Activated CD4-positive, alpha-beta T cell treated with anti-CD3 and anti-CD28 coated beads, Interleukin-2, amount 50 U/mL, for 48 hours (primary cell): ENCODE measurements around the gene CTNNA3.

Source experiments
- DNase-seq, 2 experiments: peaks; one replicate each; pipeline ENCODE4 v3.0.0-alpha.2; 2020

CTNNA3 gene

DNA sequence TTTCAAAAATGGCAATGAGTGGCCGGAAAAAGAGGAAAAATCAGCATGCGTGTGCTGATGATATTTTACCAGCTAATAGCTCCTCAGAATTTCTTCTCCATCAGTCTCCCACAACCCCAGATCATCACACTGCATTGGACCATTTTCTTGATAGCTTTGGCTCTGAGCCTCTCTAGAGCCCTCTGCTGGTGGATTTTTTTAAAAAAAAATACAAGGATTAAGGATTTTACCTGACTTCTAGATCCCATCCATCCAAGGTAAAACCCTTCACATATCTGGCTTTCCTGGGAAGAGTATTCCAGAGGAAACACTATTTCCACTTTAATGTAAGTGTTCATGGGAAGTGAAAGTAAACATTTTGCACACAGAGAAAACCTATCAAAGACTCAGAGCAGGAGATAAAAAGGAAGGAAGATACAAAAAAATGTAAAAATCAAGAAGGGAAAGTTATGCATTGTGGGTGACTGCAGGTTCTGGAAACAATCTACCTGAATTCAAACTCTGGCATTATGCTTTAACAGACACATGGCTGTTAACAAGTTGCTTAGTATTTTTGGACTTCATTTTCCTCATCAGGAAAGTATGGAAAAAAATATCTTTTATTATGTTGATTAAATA is 389.3 kb downstream of the CTNNA3 start:
- no peak for DNase-seq

DNA sequence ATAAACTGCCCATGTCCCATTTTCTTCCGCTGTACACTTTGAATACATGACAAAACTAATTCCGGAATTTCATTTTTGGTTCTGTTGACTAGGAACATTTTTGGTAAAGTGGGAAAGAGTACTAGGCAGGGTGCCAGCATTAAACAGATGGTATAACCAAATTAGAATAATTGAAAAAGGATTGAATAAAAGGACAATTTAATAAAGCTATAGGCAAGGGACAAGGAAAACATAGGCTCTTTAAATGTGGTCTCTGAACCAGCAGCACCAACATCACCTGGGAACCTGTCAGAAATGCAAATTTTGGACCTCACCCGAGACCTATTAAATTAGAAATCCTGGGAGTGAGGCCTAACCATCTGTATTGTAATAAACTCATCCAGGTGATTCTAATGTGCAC is 393.3 kb downstream of the CTNNA3 start:
- no peak for DNase-seq

DNA sequence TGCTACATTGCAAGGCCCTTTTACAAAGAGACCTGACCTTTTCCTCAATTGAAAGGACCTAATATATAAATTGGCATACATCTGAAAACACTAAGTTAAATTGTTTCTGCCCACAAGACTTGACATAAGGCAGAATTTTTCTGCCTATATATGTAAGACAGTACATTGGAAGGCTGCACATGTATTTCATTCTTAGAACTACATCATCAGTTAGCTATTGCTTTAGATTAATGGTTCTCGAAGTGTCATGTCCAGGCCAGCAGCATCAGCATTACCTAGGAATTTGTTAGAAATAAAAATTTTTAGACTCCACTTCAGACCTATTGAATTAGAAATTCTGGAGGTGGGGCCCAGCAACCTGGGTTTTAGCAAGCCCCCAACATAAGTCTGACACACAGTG is 396.2 kb downstream of the CTNNA3 start:
- DNase-seq = no peak

GRCh38 chr10:67297637-67298181 is 398.3 kb downstream of the CTNNA3 start:
- no peak for DNase-seq

DNA sequence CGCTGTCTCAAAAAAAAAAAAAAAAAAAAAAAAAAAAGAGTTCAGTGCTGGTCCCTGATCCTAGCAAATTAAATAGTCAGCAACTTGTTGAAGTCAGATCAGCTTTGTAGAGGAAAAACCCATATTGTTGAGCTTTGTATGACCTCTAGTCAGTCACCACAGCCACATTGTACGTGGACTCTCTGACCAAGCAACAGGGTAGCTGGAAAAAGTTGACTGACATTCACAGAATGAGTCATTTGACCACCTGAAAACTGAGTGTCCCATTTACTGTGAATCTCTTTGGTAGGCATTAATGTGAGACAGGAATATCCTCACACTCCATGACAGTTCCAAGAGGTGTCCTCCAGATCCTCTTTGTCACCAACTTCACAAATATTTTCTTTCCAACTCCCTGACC is 399.1 kb downstream of the CTNNA3 start:
- DNase-seq = no peak

DNA sequence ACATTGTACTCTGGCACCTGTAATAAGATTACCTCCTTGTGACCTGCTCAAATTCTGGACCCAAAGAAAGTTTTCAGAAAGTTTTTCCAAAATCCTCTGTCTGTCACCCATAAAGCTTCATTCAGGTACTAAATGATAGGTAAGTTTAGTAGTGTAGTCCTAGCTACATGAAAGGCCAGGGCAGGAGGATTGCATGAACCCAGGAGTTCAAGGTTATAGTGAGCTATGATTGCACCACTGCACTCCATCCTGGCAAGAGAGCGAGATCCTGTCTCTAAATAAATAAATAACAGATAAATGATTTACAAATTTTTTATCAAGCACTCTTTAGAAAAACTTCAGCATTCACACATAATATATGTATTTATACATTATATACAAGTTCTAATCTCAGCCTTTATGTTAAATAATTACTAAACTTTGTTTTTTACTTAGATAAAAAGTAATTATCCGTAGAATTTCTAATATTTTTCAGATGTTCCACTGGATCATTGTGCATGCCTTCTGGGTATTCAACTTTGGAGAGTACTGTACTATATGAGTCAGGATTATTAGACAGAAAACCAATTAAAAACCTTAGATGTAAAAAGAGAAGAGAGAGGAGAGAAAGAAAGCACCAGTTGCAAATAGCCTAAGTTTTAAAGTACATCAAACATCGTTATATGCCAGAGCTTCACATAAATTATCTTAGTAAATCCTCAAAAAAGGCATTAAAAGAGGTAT is 407.1 kb downstream of the CTNNA3 start:
- DNase-seq = no peak

GRCh38 chr10:67284589-67284988 is 411.4 kb downstream of the CTNNA3 start:
- no peak for DNase-seq

GRCh38 chr10:67282871-67283270 is 413.1 kb downstream of the CTNNA3 start:
- no peak for DNase-seq

- no peak for DNase-seq
These were observed 415.6 kb downstream of the CTNNA3 start for GRCh38 chr10:67280405-67280804.

DNA sequence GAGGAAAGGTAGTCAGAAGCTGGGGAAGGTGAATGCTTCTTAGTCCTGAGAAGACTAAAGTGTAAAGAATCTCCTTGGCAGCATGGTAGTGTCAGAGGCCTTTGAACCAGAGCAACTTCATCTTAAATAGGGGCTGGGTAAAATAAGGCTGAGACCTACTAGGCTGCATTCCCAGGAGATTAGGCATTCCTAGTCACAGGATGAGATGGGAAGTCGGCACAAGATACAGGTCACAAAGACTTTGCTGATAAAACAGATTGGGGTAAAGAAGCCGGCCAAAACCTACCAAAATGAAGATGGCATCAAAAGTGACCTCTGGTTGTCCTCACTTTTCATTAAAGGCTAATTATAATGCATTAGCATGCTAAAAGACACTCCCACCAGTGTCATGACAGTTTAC is 418.6 kb downstream of the CTNNA3 start:
- DNase-seq = no peak

DNA sequence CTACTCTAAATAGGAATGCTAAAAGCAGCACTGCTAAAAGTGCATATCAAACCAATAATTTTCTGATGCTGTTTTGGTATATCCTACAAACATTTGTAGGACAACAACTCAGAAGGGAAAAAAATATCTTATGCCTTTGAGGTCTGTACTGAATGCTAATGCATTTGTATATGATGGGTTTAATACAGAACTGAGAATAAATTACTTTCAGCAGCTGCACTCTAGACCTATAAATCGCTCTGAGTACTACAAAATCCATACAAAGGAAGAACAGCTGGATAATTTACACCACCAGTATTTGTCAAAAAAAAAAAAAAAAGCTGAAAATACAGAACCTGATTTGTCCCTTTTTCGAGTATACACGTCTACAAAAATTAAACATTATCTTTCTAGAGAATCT is 426.2 kb downstream of the CTNNA3 start:
- no peak for DNase-seq

- no peak for DNase-seq
These were observed 427.8 kb downstream of the CTNNA3 start for GRCh38 chr10:67268146-67268545.

- no peak for DNase-seq
These were observed 433.3 kb downstream of the CTNNA3 start for GRCh38 chr10:67262675-67263074.

DNA sequence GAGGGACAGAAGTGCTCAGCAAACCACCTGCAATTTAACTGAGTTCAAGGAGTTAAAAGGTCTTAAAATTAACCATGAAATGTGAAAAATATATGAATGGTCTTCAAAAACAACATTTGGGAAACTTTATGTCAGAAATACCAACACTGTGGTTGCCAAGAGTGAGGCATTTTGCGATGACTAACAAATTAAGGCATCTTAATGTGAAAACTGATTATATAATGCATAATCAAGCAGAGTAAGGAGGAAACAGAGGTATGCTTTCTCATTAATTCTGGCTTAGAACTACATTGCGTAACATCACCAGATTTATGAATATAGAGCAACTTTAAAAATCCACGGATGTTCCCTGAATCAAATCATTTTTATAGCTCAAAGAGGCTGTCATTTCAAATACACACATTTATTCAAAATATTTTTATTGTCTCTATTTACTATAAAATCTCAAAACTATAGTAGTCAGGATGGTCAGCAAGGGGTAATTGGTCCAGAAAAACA is 434.6 kb downstream of the CTNNA3 start:
- DNase-seq = no peak

GRCh38 chr10:67259319-67259929 is 436.6 kb downstream of the CTNNA3 start:
- no peak for DNase-seq

DNA sequence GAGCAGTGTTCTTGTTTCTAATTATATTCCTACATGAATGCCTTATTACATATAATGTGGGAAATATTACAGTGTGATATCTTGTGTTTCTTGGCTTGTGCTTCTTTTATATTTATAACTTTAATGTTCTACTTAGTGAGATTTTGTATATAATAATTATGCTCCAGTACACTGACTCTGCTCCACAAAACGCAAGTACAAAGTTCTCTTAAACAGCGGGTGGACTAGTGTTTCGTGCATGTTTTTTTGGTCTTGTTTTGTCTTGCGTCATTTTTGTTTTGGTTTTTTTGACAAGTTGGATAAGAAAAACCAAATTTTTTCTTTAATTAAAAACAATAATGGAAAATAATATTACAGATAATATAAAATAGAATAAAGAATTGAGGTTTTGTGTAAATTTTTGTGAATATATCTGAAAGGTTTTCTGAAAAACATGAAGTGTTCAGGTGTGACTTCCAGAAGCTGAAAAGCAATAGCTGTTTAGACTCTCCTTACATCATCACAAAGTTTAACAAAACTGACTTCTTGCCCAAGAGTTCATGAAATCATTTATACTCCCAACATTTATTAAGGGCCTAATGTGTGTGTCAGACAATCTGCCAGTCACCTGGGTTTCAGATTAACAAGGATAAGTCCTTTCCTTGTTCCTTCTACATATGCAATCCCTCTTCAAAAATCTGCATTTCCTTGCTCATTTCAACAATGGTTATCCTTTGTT is 438.4 kb downstream of the CTNNA3 start:
- no peak for DNase-seq

DNA sequence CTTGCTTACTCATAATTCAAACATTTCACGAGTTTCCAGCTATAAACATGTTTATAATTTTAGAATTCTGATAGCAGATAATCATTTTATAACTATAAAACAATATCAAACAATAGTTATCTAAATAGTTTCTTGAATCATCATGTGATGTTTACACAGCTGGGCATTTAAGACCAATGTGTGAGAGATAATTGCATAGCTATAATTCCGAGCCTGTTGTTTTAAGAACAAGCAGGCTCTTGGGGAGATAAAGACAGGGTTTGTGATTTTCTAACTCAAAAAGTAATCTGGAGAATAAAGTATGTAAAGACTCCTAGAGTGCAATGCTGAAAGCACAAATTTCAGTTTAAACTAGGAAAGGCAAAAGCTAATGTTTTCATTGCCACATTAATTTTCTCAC is 439.0 kb downstream of the CTNNA3 start:
- no peak for DNase-seq

- no peak for DNase-seq
These were observed 445.3 kb downstream of the CTNNA3 start for GRCh38 chr10:67250686-67251085.

DNA sequence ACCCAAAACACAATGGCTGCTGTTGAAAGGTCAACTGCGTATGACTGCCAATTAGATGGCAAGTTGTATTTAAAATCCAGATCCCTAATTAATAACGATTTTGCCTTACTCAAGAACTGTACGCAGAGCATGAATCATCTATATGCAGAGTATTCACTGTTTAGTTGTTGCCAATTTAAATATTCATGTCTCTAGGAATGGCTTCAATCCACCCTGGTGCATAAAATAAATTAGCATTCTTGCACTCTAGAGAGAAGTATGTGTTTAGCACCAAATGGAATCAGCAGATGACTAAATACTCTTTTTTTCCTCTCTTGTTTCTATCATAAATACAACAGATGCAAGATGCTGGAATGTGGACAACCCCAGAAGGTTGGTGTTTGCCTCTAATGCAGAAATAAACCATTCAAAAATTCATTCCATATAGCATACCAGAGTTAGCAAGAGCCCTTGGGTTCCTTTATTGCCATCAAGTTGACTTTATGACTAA is 449.9 kb downstream of the CTNNA3 start:
- DNase-seq = no peak

DNA sequence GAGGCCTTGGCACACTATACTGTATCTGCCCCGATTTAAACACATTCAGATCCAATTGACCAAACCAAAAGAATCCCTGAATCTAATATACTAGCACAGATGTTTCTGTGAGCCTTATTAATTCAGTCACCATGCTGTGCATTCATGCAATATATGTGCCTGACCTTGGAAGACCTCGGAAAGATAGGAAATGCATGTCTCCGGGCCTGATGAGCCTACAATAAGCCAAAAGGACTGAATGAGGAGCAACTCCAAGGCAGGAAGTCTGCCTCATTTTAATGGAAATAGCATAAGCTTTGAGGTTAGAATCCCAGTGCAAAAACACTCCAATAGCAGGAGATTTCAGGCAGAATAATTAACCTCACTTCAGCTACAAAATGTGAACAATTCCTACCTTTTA is 453.5 kb downstream of the CTNNA3 start:
- DNase-seq = no peak

DNA sequence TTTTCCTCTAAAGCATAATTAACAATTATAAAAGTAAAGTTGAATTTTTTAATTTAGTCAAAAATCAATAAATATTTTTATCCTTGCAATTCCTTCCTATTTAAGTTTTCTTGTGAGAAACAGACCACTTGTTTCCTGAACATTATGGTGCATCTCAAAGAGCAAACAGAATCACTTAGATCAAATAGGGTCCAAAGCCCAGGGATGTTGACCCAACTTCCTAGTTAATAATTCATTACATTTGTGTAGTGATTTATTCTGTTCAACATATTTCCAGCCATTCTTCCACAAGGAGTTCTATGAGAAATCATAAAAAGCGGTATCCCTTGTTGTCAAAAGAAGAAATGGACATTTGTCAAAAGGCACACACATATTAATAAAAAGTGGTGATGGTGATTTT is 454.5 kb downstream of the CTNNA3 start:
- no peak for DNase-seq

- no peak for DNase-seq
These were observed 456.0 kb downstream of the CTNNA3 start for GRCh38 chr10:67239864-67240497.
